A673 (cell line): ENCODE results near the gene COBLL1. TPM values are rescaled to one million over a fixed set of nuclear protein-coding genes. Genes with fewer than 3 reads are reported as not detected.

Source experiments
- BruUV-seq: library from RNA; stranded (reverse); fragments of 400-500 nt; replicated peaks from 2 replicates; lab custom pipeline; 2021; lab: Mats Ljungman, UMichigan
- CTCF ChIA-PET: fragments of 300-600 bp; sonication (Branson Sonifier 250); formaldehyde crosslinking; loops from one replicate; lab custom pipeline; 2022; ENCODE audit warnings: antibody characterized with exemption; lab: Charles Lee
- POLR2A ChIA-PET: fragments of 300-600 bp; sonication (Branson Sonifier 250); formaldehyde crosslinking; loops from one replicate; lab custom pipeline; 2022; ENCODE audit warnings: antibody characterized with exemption; ENCODE audit not compliant: low non-redundant PET; lab: Charles Lee
- DNase-seq: peaks from one replicate; pipeline ENCODE4 v3.0.0-alpha.2; 2015; ENCODE audit warnings: low spot score
- H3K27ac ChIP-seq: fragments of 200-600 bp; sonication (generic); 2 replicates; pipeline ENCODE4 v1.5.1; 2016; ENCODE audit warnings: mixed run types, low read depth, mild to moderate bottlenecking, mixed read lengths, antibody characterized with exemption, low read length; ENCODE audit not compliant: poor library complexity, severe bottlenecking
- H3K27me3 ChIP-seq: fragments of 200-600 bp; sonication (generic); replicated peaks from 2 replicates; pipeline ENCODE4 v1.6.1; 2017; ENCODE audit warnings: mixed run types, low read depth, mild to moderate bottlenecking, mixed read lengths, antibody characterized with exemption, low read length; ENCODE audit not compliant: insufficient read depth, poor library complexity
- H3K36me3 ChIP-seq: fragments of 200-600 bp; sonication (generic); 2 replicates; pipeline ENCODE4 v1.6.1; 2016; ENCODE audit warnings: mixed run types, mild to moderate bottlenecking, mixed read lengths, antibody characterized with exemption, low read length; ENCODE audit not compliant: insufficient read depth, poor library complexity, severe bottlenecking
- H3K4me1 ChIP-seq: fragments of 200-600 bp; sonication (generic); 2 replicates; pipeline ENCODE4 v1.6.1; 2017; ENCODE audit warnings: mixed run types, mild to moderate bottlenecking, mixed read lengths, antibody characterized with exemption, low read length; ENCODE audit not compliant: insufficient read depth, poor library complexity, severe bottlenecking
- H3K4me3 ChIP-seq: fragments of 200-600 bp; sonication (generic); 2 replicates; pipeline ENCODE4 v1.5.1; 2016; ENCODE audit warnings: low read depth, mixed run types, mild to moderate bottlenecking, mixed read lengths, low read length; ENCODE audit not compliant: poor library complexity, severe bottlenecking
- H3K9me3 ChIP-seq: fragments of 200-600 bp; sonication (generic); 2 replicates; pipeline ENCODE4 v1.6.1; 2016; ENCODE audit warnings: mixed run types, low read depth, mild to moderate bottlenecking, mixed read lengths, antibody characterized with exemption, low read length; ENCODE audit not compliant: poor library complexity, severe bottlenecking
- EZH2 ChIP-seq: fragments of 200-600 bp; sonication (generic); IDR thresholded peaks from 2 replicates; pipeline ENCODE4 v1.6.1; 2017; ENCODE audit warnings: borderline replicate concordance, low read depth, mild to moderate bottlenecking, mixed read lengths, antibody characterized with exemption, low read length; ENCODE audit not compliant: poor library complexity, severe bottlenecking
- intact Hi-C: fragments of 100-400 bp; cut with micrococcal nuclease; formaldehyde crosslinking; loops from one replicate; pipeline ENCODE4 v1.10.0; 2022; ENCODE audit not compliant: unreplicated experiment
- total RNA-seq: library from RNA; stranded (reverse); gene quantifications from 2 replicates; pipeline ENCODE4 v1.2.3, GENCODE V29; 2021
- TF ChIP-seq, protein P1 (sequence below): fragments of 300-800, 200-600 bp; sonication (generic); conservative IDR thresholded peaks from 2 replicates; pipeline ENCODE4 v1.5.1; 2017; ENCODE audit warnings: low read depth, mild to moderate bottlenecking, antibody characterized with exemption, low read length, moderate library complexity, mixed read lengths

COBLL1 gene
- total RNA-seq, 1 experiment from 2014 or later: 6.6 TPM

DNA sequence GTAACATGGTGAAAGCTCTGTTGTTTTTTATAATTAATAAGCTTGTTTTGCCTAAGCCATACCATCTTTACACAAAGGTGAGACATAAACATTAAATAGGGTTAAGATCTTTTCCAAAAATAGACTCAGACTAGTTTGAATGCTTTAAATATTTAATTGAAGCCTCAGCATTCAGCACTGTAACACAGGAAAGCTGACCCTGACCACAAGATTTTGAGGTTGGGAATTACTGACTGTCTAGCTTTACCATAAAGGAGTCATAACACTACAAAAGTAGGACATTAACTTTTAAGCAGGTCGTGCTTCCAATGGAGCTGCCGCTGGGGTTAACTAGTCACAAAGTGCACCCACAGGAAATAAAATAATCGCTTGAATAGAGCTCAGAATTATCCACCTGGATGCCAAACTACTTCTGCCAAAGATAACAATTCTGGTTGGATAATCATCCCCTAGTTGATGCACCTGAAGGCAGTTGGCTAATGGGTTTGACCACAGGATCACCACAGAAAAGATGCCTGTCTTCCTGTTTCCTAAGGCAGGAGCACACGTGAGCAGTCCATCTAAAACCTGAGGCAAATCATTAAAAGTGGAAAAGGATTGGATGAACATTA is 106.2 kb downstream of the COBLL1 start:
- H3K4me3 ChIP-seq: no peak overlapping the region
- intact Hi-C loops: loop anchor here (5.0 to 10.0 kb wide), 4 partner anchors 257 to 562 kb away; partner anchors contain the start of gene SCN3A
- ChIA-PET POLR2A (no interaction called here), CTCF (interaction anchor here (0.7 kb wide), 1 partner anchor 254 kb away, joined by 3 read pairs; no protein-coding TSS in a partner anchor)
- no peaks in the 10 kb centered on the region for H3K27me3 ChIP-seq
- BruUV-seq: no TSS peak
- no peak for DNase-seq
- H3K36me3 ChIP-seq: no peaks in the 10 kb centered on the region
- no peak overlapping the region for H3K27ac ChIP-seq
- peaks cover 4% of the 10 kb centered on the region for H3K4me1 ChIP-seq
- H3K9me3 ChIP-seq: no peaks in the 10 kb centered on the region
- no peak for TF ChIP-seq EZH2
- TF ChIP-seq, protein P1, sequence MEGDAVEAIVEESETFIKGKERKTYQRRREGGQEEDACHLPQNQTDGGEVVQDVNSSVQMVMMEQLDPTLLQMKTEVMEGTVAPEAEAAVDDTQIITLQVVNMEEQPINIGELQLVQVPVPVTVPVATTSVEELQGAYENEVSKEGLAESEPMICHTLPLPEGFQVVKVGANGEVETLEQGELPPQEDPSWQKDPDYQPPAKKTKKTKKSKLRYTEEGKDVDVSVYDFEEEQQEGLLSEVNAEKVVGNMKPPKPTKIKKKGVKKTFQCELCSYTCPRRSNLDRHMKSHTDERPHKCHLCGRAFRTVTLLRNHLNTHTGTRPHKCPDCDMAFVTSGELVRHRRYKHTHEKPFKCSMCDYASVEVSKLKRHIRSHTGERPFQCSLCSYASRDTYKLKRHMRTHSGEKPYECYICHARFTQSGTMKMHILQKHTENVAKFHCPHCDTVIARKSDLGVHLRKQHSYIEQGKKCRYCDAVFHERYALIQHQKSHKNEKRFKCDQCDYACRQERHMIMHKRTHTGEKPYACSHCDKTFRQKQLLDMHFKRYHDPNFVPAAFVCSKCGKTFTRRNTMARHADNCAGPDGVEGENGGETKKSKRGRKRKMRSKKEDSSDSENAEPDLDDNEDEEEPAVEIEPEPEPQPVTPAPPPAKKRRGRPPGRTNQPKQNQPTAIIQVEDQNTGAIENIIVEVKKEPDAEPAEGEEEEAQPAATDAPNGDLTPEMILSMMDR: no peak

DNA sequence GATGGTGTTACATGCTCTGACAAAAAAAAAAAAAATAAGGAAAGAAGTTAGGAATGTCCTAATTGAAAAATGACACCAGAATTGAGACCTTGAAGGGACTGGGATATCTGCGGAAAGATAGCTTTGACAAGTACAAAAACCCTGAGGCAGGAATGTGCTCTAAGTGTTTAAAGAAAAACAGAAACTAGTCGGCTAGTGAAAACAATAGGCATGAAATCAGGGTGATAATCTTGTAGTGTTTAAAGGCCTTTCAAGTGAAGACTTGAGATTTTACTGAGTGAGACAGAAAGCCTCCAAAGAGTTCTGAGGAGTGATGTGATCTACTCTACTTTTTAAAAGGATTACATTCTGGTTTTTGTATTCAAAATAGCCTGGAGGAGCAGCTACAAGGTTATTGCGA is 107.4 kb downstream of the COBLL1 start:
- Histone ChIP-seq H3K27ac (no peak overlapping the region), H3K36me3 (no peaks in the 10 kb centered on the region), H3K4me1 (peaks cover 4% of the 10 kb centered on the region), H3K4me3 (no peak overlapping the region), H3K9me3 (no peaks in the 10 kb centered on the region), H3K27me3 (no peaks in the 10 kb centered on the region)
- CTCF ChIA-PET: interaction anchor here (0.7 kb wide), 1 partner anchor 1393 kb away, joined by 3 read pairs; the partner anchor contains the start of gene SCN1A
- TF ChIP-seq, protein P1: no peak
- no peak for TF ChIP-seq EZH2
- DNase-seq: no peak
- POLR2A ChIA-PET: no interaction called here
- intact Hi-C loops: loop anchor here (10.0 kb wide), 1 partner anchor 281 kb away; no protein-coding TSS in a partner anchor
- BruUV-seq: no TSS peak

- H3K4me1 ChIP-seq: peaks cover 9% of the 10 kb centered on the region
- H3K36me3 ChIP-seq: no peaks in the 10 kb centered on the region
- H3K27me3 ChIP-seq: no peaks in the 10 kb centered on the region
- POLR2A ChIA-PET: no interaction called here
- CTCF ChIA-PET: no interaction called here
- BruUV-seq: no TSS peak
- no peaks in the 10 kb centered on the region for H3K9me3 ChIP-seq
- H3K27ac ChIP-seq: no peak overlapping the region
- no peak for DNase-seq
- no peak overlapping the region for H3K4me3 ChIP-seq
- no peak for TF ChIP-seq EZH2
- TF ChIP-seq, protein P1: no peak
- intact Hi-C loops: no loop called here
Observed at GRCh38 chr2:164725542-164725941, 116.1 kb downstream of the COBLL1 start.
